HepG2 (cell line): ENCODE results near the gene SAE1. TPM values are rescaled to one million over a fixed set of nuclear protein-coding genes. Genes with fewer than 3 reads are reported as not detected.

Experiments used
- CCAR2 ChIP-seq: fragments of 200-400 bp; formaldehyde crosslinking; optimal IDR thresholded peaks from 2 replicates; pipeline ENCODE3; 2018; ENCODE audit warnings: low read depth, mild to moderate bottlenecking, low read length, moderate library complexity
- NRL ChIP-seq: sonication (generic); formaldehyde crosslinking; IDR thresholded peaks from 2 replicates; pipeline ENCODE4 v1.5.0; 2020; ENCODE audit warnings: missing genetic modification reagents, mild to moderate bottlenecking, moderate library complexity, borderline replicate concordance
- POGK ChIP-seq: sonication (generic); formaldehyde crosslinking; conservative IDR thresholded peaks from 2 replicates; pipeline ENCODE4 v1.8.0; 2022; ENCODE audit warnings: mild to moderate bottlenecking, moderate library complexity, missing genetic modification reagents
- SOX13 ChIP-seq, 3 experiments: fragments of 450-650 bp in 1 of 3; sonication (generic) in 1 of 3; formaldehyde crosslinking in 1 of 3; IDR thresholded peaks in 2 of 3; conservative IDR thresholded peaks in 1 of 3; 2 replicates each; pipeline versions ENCODE4 v1.5.0 to v1.6.1; 2016 to 2020; ENCODE audit warnings: antibody characterized with exemption in 1 of 3, mild to moderate bottlenecking in 1 of 3, missing compliant biosample characterization in 1 of 3, missing genetic modification reagents in 1 of 3, moderate library complexity in 1 of 3
- TBX2 ChIP-seq: sonication (generic); formaldehyde crosslinking; IDR thresholded peaks from 2 replicates; pipeline ENCODE4 v1.5.0; 2020; ENCODE audit warnings: missing genetic modification reagents, mild to moderate bottlenecking, borderline replicate concordance
- TMF1 ChIP-seq: sonication (generic); formaldehyde crosslinking; IDR thresholded peaks from 2 replicates; pipeline ENCODE4 v1.8.1; 2022; ENCODE audit warnings: low read depth, missing genetic modification reagents
- XBP1 ChIP-seq: sonication (generic); formaldehyde crosslinking; IDR thresholded peaks from 2 replicates; pipeline ENCODE4 v1.5.0; 2020; ENCODE audit warnings: missing genetic modification reagents
- ZFP1 ChIP-seq: IDR thresholded peaks from 2 replicates; pipeline ENCODE4 v1.6.1; 2016
- ZMYM2 ChIP-seq: sonication (generic); formaldehyde crosslinking; IDR thresholded peaks from 2 replicates; pipeline ENCODE4 v1.8.0; 2022; ENCODE audit warnings: mild to moderate bottlenecking, missing genetic modification reagents
- ZNF142 ChIP-seq: sonication (generic); formaldehyde crosslinking; IDR thresholded peaks from 2 replicates; pipeline ENCODE4 v1.4.0; 2020; ENCODE audit warnings: missing genetic modification reagents
- ZNF510 ChIP-seq: sonication (generic); formaldehyde crosslinking; IDR thresholded peaks from 2 replicates; pipeline ENCODE4 v1.4.0; 2020; ENCODE audit warnings: low read depth, mild to moderate bottlenecking, missing genetic modification reagents
- ZNF766 ChIP-seq: sonication (generic); formaldehyde crosslinking; IDR thresholded peaks from 2 replicates; pipeline ENCODE4 v1.5.0; 2020; ENCODE audit warnings: missing genetic modification reagents, borderline replicate concordance
- ZNF773 ChIP-seq: sonication (generic); formaldehyde crosslinking; IDR thresholded peaks from 2 replicates; pipeline ENCODE4 v1.4.0; 2020; ENCODE audit warnings: missing genetic modification reagents, borderline replicate concordance
- ZNF776 ChIP-seq: sonication (generic); formaldehyde crosslinking; IDR thresholded peaks from 2 replicates; pipeline ENCODE4 v1.4.0; 2020; ENCODE audit warnings: mild to moderate bottlenecking, missing genetic modification reagents
- ZSCAN22 ChIP-seq: sonication (generic); formaldehyde crosslinking; IDR thresholded peaks from 2 replicates; pipeline ENCODE4 v1.4.0; 2020; ENCODE audit warnings: mild to moderate bottlenecking, missing genetic modification reagents
- polyA plus RNA-seq, 8 experiments: library from polyadenylated mRNA; depleted of rRNA in 3 of 8; stranded (reverse) in 7 of 8; unstranded in 1 of 8; fragments of >200 nt; fragmentation: Illumina TruSeq in 4 of 8; extraction: Trizol in 4 of 8; gene quantifications; 2 replicates each; pipeline versions ENCODE4 v1.2.1 to v1.2.3, GENCODE V29; 2011 to 2016; ENCODE audit warnings: low read depth in 4 of 8, missing spikeins in 1 of 8, mixed read lengths in 1 of 8; ENCODE audit not compliant: insufficient read depth in 1 of 8
- total RNA-seq, 5 experiments: library from RNA; depleted of rRNA; stranded (reverse); fragments of >200 nt; fragmentation: Illumina TruSeq; extraction: Trizol; gene quantifications; 2 replicates each; pipeline ENCODE4 v1.2.3, GENCODE V29; 2016; ENCODE audit warnings: low read depth in 1 of 5
- TF ChIP-seq, protein P1 (sequence below): sonication (generic); formaldehyde crosslinking; IDR thresholded peaks from 2 replicates; pipeline ENCODE4 v1.5.0; 2020; ENCODE audit warnings: mild to moderate bottlenecking, missing genetic modification reagents, borderline replicate concordance
- TF ChIP-seq, protein P2 (sequence below): sonication (generic); formaldehyde crosslinking; IDR thresholded peaks from 2 replicates; pipeline ENCODE4 v1.8.0; 2022; ENCODE audit warnings: mild to moderate bottlenecking, missing genetic modification reagents, moderate library complexity

SAE1 gene
- total and polyA plus RNA-seq, 2 of the 13 experiments (the other 11 are each of a cell fraction or from before 2014, with no cell fraction given), result 87.6 to 197 TPM

- TF ChIP-seq, protein P1, sequence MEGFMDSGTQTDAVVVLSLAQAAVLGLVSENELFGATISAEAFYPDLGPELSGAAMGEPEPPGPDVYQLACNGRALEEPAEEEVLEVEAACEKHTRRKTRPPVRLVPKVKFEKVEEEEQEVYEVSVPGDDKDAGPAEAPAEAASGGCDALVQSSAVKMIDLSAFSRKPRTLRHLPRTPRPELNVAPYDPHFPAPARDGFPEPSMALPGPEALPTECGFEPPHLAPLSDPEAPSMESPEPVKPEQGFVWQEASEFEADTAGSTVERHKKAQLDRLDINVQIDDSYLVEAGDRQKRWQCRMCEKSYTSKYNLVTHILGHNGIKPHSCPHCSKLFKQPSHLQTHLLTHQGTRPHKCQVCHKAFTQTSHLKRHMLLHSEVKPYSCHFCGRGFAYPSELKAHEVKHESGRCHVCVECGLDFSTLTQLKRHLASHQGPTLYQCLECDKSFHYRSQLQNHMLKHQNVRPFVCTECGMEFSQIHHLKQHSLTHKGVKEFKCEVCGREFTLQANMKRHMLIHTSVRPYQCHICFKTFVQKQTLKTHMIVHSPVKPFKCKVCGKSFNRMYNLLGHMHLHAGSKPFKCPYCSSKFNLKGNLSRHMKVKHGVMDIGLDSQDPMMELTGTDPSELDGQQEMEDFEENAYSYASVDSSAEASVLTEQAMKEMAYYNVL (CRISPR knock-in tag), result peak; percentile 95
- TF ChIP-seq ZNF773 (CRISPR knock-in tag), result no peak
- TF ChIP-seq POGK (CRISPR knock-in tag), result peak; percentile 64; the same call in 1 of the 2 replicates
- no peak for TF ChIP-seq TMF1 (CRISPR knock-in tag)
- TF ChIP-seq ZMYM2 (CRISPR knock-in tag), result peak; percentile 90; the same call in 1 of the 2 replicates
- peak; percentile 85; the same call in 1 of the 2 replicates for TF ChIP-seq ZNF766
- TF ChIP-seq ZNF776 (CRISPR knock-in tag), result no peak
- TF ChIP-seq ZNF142 (CRISPR knock-in tag), result no peak; the same call in 1 of the 2 replicates
- TF ChIP-seq ZSCAN22 (CRISPR knock-in tag), result peak; percentile 83
- TF ChIP-seq ZFP1 (CRISPR knock-in tag), result peak; percentile 85; the same call in 1 of the 2 replicates
- peak; percentile 98 for TF ChIP-seq TBX2 (CRISPR knock-in tag)
- 0 out of 2 replicates have a peak, but pooled peaks have one; percentile 26 for TF ChIP-seq NRL
- TF ChIP-seq, protein P2, sequence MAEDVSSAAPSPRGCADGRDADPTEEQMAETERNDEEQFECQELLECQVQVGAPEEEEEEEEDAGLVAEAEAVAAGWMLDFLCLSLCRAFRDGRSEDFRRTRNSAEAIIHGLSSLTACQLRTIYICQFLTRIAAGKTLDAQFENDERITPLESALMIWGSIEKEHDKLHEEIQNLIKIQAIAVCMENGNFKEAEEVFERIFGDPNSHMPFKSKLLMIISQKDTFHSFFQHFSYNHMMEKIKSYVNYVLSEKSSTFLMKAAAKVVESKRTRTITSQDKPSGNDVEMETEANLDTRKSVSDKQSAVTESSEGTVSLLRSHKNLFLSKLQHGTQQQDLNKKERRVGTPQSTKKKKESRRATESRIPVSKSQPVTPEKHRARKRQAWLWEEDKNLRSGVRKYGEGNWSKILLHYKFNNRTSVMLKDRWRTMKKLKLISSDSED (CRISPR knock-in tag), result no peak
- no peak for TF ChIP-seq XBP1 (CRISPR knock-in tag)
- TF ChIP-seq ZNF510, result no peak
- no peak for TF ChIP-seq CCAR2
- peak; percentile 70; the same call in 1 of the 2 replicates for TF ChIP-seq SOX13 (IDR thresholded peaks at IDR 0.05)
- TF ChIP-seq SOX13 (CRISPR knock-in tag; conservative IDR thresholded peaks at IDR 0.05 in 1 of 2, IDR thresholded peaks at IDR 0.05 in 1 of 2), result peak in 1 of 2 experiments; percentile 94; a peak in 2 of 4 replicates
Measured at GRCh38 chr19:47096100-47096704, 34.4 kb upstream of the SAE1 start (continued).
